GM19455 (cell line): ENCODE data around the gene SPTBN5.

Experiments used
- ATAC-seq: cut with Tn5 transposase; IDR thresholded peaks from one replicate; pipeline ENCODE4 v1.9.1; 2021; ENCODE audit not compliant: unreplicated experiment

SPTBN5 gene

DNA sequence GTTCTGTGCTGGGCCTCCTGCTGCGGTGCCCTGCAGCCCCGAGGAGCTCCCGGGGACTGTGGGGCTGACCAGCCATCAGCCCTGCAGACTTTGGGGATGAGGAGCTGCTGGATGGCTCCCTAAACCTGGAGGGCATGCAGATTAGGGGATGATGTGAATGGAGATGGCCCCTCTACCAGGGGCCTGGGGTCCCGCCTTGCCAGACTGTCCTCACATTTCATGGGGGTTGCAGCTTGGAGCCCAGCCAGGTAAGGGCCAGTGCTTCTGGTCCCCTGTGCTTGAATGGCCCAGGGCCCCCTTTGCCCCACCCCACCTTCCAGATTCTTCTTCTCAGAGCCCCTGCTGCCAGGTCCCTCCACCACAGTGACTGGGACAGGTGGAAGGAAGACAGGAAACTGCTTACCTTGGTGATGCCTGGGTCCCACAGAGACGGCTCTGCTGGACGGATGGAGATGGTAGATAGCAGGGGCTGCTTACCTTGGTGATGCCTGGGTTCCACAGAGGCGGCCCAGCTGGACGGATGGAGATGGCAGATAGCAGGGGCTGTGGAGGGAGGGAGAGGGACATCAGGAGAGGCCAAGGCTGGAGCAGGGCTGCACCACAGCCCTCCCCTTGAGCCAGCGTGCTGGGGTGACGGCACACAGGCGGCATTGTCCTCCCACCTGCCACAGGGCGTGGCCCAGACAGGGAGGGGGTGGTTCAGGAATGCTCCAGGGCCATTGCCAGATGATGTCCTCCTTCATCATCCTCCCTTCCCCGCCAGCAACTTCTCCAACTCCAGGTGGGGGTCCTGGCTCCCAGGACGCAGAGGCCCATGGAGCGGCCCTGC is at the start of gene SPTBN5:
Gene SPTBN5 (minus strand): TSS at position 632 of the 829 bp plus-strand sequence. CDS start 556 bp downstream, at position 76.
- no peak for ATAC-seq

DNA sequence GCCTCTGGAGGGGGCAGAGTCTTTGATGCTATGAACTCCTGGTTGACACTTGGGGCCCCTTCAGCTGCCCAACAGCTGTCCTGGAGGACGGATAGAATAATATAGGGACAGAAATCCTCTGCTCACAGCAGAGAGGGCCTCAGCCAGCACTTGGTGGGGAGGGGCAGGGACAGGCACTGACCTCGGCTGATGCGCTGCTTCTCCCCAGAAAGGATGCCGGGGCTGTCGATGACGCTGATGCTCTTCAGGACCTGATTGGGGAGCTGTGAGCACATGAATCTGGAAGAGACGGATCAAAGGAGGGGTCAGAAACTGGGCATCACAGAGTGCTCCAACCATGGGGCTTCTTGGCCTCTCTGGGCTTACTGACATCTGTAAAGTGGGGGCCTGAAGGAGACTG is 49.0 kb upstream of the SPTBN5 start:
- ATAC-seq, result no peak

DNA sequence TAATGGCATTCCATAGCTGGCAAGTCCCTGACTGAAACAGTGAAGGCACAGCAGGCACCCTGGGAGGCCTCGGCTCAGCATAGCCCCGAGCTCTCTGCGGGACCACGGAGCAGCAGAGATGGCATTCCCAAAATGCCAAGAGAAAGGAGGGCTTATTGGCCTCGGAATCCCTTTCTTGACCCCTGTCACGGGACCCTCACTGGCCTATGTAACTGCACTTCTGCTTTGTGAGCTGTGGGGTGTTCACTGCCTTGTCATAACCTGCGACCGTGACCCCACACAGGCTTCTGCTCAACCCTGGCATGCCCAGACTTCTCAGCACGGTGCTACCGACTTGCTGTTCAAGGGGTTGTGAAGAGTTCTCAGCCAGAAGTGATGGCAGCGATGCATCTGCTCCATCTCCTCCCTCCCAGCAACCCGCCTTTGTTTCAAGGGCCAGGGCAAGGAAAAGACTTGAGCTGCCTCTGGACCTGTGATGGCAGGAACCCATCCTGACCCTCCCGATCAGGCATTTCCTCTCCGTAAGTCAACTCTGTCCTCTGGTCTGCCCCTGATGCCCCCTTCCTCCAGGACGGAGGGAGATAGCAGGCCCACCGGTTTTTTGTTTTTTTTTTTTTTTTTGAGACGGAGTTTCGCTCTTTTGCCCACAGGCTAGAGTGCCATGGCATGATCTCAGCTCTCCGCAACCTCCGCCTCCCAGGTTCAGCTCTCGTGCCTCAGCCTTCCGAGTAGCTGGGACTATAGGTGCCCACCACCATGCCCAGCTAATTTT is 48.0 kb upstream of the SPTBN5 start:
- ATAC-seq, result no peak

DNA sequence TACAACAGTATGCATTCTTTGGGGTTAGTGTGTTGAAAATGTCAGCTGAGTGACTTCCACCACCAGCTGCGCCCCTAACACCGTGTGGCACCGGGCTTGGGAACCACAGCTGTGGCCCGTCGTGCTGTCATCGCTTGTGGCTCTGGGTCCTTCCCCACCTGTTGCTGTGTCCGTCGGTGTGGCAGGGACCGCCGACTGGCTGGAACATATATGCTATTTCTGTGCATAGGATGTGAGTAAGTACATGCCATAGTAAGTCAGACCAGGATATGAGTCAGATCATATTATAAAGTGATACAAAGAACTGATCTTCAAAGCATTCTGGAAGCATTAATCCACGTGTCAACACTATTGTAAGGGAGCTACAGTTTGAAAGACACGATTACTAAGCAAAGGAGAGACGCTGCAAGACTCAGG is 46.6 kb upstream of the SPTBN5 start:
- no peak for ATAC-seq

DNA sequence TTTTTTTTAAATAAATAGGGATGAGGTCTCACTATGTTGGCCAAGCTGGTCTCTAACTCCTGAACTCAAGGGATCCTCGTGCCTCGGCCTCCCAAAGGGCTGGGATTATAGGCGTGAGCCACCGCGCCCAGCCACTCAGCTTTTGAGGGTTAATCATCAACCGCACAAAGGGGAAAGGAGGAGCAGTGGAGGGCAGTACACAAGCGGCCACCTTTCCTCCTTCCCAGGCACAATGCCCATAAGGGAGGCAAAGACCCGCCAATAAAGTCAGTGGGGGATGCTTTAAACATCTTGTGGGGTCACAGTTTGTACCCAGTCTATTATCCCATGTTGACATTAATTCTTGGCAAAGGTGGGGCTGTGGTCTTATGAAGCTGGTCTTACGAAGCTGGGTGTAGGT is 46.1 kb upstream of the SPTBN5 start:
- no peak for ATAC-seq

DNA sequence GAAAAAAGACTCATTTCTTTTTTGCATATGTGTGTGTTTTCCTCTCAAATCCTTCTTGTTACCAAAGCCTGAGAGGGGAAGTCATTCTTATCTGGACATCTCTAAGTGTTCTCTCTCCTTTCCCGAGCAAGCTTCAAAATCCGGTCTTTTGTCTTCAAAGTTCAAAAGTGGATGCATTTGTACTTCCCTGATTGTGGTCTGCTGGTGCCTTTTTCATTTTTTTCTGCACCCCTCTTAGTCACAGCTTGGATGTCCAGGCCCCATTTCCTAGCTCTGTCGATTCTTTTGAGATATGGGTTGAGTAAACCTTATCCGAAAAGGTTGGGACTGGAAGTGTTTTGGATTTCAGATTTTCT is 43.7 kb upstream of the SPTBN5 start:
- ATAC-seq, result no peak

DNA sequence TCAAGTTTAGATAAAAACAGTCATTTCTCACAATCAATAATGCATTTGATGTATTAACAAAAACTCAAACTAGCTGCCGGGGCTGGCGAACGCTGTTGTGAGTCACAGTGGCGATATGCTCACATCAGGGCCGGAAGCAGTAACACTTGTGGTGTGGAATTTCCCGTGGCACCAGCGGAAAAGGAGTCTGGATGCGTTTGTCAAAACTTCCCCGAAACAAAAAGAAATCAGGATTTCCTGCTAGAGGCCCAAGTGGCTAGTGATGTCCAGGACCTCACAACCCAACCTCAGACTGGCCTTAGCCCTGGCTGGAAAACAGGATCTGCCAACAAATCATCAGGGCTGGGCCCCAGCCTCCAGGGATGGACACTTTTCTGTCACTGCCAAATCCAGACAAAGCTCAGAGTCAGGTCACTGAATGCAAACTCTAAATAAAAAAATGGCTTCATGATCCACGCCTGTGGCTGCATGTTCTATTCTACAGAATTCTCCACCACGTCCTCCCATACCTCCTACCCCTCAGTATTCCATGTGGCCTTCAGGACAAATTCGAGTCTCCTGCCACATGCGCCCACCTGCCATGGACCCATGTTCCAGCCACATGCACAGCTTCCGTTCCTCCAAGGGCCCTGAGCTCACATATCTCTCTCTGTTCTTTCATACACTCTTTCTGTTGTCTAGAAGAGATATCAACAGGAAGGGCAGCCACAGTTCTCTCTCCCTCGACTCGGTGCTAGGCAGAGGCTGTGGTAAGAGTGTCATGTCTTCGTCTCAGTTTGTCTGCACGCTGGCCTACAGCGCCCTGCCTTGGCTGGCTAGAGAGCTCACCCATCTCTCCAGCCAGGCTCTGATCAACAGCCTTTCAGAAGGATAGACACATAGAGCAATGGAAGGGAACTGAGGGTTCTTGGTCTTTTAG is 43.1 kb upstream of the SPTBN5 start:
- no peak for ATAC-seq

DNA sequence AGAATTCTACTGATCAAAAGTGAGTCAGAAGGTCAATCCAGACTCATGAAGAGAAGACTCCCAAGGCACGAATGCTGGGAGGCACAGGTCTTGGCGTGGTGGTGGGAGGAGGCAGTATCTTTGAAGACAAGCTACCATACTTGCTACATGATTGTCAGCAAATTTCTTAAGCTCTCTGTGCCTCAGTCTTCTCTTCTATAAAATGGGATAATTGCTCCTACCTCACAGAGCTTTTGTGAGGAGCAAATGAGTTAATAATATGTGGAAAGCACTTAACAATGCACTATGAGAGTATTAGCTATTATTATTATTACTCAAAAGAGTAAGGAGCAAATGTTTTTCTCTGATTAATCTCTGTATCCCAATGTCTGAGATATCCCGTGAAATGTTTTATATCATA is 42.3 kb upstream of the SPTBN5 start:
- ATAC-seq, result no peak

DNA sequence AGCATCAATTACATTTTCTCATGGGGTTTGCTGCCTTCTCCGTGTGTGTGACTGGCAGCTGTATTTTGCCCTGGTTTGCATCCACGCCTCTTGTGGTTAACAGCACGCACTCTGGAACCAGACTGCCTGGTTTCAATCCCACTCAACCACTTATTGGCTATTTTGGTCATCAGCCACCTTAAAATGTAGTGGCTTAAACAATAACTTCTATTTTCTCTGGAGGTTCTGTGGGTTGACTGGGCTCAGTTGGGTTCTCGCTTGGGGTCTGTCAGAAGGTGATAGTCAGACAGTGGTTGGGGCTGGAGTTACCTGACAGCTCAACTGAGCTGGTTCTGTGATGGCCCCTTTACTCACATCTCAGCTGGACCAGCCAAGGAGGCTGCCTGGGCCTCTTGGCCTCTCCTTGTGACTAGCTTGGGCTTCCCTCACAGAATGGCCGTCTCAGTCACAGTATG is 41.7 kb upstream of the SPTBN5 start:
- no peak for ATAC-seq

DNA sequence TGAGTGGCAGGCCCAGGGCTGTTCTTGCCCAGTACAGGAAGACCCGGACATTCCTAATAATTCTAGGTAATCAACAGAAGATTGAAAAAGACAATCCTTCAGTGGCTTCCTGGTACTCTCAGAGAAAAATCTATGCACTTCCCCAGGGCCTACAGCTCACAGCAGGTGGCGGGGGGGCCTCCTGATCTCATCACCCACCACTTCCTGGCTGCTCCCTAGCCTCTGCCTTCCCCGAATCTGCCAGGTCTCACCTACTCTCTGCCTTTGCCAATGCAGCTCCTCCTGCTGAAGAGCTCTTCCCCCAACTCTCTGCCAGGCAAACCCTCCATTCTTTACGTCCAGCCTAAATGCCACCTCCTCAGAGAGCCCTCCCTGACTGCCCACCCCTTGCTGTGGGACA is 41.0 kb upstream of the SPTBN5 start:
- ATAC-seq, result no peak

DNA sequence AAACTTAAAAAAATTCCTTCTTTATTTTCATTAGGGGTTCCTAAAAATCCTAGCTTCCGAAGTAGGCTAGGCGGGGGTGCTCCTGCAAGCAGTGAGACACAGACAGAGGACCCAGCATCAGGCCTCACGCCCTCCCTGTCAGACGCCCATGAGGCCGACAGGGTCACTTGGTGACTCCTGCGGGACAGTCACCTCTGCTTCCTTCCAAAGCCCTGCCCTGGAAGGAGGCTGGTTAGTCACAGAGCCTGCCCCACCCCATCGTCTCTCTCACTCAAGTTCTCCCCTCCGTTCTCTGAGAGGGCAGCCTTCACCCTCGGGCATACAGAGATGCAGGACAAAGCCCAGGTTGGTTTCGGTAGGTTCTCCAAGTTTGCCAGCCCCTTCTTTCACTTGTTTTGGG is 39.9 kb upstream of the SPTBN5 start:
- no peak for ATAC-seq

DNA sequence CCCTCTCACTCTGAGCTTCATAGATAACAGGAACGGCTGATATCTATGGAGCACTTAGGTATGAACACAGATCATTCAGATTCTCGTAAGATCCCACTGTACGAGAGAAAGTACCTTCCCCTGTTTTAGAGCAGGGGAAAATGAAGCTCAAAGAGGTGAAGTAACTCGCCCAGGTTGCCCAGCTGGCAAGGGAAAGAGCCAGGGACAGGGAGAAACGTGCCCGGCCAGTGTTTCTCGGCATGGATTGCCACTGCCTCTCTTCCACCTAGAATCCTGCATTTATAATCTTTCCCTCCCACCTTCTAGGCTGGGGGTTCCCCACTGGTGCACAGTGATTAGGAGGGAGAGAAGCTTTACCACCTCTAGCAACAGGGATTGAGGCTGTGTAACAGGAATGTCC is 39.5 kb upstream of the SPTBN5 start:
- no peak for ATAC-seq

DNA sequence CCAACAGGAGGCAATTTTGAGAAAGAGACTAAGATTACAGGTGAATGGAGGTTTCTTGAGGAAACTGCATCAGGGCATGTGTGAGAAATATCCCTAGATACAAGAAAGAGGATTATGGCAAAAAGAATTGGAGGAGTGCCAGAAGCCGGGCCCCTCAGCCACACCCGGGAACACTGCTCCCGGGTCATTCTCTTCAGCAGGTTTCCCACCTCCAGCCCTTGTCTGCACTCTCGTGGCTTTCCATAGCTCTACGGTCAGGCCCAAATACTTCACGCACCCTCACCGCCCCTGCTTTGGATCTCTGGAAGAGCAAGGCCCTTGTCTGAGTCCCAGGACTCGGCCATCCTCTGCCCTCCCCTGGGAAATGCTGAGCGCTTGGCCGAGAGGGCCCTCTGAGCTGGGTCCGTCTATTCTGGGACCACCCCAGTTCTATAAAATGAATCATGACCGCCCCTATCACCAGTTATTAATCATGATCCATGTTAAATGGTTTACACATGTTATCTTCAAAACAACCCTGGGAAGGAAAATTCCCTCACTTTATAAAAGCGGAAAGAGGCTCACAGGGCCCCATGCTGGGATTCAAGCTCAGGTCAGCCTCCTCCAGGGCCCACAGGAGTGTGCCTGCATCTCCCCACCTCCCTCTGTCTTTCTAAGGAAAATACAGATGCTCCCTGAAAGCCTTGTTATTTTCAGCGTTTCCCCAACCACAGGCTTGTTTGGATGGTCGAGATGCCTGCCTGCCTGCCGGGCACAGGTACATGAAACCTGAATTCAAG is 38.8 kb upstream of the SPTBN5 start:
- ATAC-seq, result no peak

DNA sequence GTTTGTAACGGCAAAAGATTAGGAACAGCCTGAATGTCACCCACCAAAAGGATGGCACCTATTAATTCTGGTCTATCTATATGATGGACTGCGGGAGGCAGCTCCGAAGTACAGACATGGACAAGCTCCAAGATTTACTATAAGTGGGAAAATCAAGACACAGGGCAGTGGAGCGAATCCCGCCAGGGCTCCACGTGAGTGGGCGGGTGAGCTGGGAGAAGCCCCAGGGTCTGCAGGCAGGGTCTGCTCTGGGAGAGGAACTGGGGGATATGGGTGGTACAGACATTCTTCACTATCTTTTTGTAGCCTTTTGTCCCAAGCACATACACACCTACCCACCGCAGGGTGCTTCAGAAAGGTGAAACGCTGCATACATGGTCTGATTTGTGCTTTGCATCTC is 38.2 kb upstream of the SPTBN5 start:
- ATAC-seq, result no peak

DNA sequence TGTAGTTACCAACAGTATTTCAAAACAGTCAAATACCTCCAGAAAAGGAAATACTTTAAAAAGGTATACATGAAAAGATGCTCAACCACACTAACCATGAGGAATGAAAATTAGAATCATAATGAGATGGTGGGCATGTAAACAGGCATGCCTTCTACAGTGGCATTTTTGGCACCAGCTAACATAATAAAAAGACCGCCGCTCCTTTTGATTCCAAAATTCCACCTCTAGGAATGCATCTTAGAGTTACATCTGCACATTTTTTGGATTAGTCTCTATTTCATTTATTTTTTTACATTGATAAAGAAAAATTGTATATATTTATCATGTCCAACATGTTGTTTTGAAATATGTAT is 37.0 kb upstream of the SPTBN5 start:
- ATAC-seq, result no peak

DNA sequence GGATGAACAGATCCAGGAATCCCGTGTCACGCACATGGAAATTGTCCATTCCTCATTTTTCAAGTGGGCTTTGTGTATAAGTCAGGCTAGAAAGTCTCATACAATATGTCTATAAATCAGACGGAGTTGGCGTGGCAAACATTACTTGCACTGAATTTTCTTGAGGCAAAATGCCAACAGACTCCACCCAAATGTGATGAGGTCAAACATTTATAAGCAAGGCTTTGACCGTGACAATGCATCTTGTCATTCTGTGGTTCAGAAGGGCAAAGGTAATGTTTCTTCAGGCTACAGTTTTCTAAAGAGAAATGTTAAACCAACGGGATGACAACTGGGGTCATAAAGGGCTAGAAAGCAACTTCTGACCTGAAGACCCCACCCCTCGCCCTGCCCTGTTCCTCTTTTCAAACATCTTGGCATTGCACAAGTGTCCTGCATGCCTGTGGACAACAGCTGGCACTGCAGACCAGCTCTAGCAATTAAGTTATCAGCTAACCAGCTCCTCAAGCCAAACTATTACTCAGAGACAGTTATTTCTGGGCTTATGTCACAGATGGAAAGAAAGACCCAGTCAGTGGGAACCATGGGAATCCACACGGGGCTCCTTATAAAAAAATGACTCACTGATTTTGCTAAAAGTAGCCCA is 36.5 kb upstream of the SPTBN5 start:
- ATAC-seq, result no peak

DNA sequence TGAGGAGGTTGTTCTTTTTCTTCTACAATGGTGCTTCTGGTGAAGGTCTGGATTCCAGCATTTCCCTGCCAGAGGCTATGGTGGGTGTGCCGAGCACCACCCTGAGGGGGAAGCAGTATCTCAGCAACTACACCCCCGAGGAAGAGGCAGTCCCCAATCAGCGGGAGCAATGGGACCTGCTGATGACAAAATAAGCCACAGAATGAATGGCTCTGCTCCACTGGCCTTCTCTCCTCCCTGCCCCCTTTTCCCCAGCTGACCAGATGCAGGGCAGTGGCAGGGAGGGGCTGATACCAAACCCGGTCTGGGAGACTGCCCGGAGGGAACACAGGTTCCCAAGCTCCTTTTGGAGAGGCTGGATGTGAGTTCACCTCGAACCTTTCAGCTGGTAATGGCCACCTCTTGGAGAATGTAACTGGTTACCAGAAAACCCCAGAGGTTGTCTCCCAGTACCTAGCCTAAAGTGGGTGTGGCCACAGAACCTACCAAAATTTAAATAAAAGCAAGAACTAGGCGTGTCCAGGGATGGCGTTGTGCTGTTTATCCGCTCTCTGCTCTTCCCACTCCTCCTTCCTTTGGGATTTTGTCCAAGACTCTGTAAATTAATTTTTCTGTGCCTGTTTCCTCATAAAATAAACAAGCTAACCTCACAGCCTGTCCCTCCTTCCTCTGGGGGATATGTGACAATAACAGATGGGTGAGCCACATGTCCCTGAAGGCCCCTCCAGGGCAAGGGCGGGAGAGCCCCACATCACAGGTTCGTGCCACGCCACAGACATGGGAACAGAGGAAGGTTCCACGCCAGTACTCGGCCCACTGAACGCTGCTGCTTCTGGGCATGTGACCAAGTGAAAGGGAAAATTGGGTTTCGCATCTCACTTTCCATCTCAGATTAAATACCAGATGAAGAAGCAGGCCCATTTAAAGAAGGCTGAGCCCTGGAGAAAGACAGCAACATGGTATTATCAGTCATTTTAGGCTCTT is 35.1 kb upstream of the SPTBN5 start:
- ATAC-seq, result no peak

DNA sequence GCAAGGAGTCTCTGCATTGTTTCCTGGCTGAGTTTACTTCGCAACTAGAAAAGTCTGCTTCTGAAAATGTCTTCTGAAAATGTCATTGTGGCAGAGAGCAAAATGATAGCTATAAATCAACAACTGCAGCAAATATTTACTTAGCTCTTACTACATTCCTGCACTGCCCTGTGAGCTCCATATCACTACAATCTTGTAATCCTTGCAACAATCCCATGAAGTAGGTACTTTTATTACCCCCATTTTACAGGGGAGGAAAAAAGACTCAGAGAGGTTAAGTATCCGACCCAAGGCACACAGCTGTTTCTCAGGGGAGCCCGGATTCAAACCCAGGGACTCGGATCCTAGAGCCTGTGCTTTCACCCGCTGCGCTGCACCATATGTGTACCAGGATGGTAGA is 34.2 kb upstream of the SPTBN5 start:
- ATAC-seq, result no peak

DNA sequence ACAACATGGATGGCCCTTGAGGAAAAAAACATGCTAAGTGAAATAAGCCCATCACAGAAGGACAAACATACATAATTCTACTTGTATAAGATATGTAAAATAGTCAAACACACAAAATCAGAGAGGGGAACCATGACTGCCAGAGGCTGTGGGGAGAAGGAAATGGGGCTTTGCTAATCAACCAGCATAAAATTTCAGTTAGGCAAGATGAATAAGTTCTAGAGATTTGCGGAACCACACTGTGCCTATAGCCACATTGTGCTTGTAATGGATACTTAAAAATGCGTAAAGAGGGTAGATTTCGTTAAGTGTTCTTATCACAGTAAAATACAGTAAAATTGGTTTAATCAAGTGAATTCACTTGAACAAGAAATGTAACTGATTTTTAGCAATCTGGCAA is 33.7 kb upstream of the SPTBN5 start:
- ATAC-seq, result no peak
